Panc1 (cell line): ENCODE results near the gene RAD17.
"Not testable (repeated sequence)": the region's sequence is repeated elsewhere in the genome, so short reads cannot be mapped to it uniquely, and the experiment has no call there.

Source experiments
- POLR2AphosphoS5 ChIP-seq: IDR thresholded peaks from 2 replicates; pipeline ENCODE4 v1.6.1; 2012; ENCODE audit warnings: mild to moderate bottlenecking, low read depth, low read length, moderate library complexity
- TCF7L2 ChIP-seq: IDR thresholded peaks from 2 replicates; pipeline ENCODE4 v1.6.1; 2011; ENCODE audit warnings: mild to moderate bottlenecking, low read depth, low read length, inconsistent platforms

DNA sequence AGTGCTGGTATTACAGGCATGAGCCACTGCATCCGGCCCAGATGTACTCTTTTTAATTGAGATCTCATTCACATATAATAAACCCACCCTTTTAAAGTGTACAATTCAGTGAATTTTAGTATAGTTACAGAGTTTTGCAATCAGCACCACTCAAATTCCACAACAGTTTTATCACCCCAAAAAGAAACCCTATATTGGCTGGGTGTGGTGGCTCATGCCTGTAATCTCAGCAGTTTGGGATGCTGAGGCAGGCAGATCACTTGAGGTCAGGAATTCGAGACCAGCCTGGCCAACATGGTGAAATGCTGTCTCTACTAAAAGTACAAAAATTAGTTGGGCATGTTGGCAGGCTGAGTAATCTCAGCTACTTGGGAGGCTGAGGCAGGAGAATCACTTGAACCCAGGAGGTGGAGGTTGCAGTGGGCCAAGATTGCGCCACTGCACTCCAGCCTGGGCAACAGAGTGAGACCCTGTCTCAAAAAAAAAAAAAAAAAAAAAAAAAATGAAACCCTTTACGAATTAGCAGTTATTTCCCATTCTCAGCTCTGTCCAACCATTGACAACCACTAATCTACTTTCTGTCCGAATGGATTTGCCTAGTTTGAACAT, 65.8 kb downstream of the RAD17 start:
- not testable (repeated sequence) for TF ChIP-seq TCF7L2, POLR2AphosphoS5
